Stimulated activated CD8-positive, alpha-beta memory T cell treated with anti-CD3 and anti-CD28 coated beads, Interleukin-15, amount 100 ng/mL, for 1 hour (primary cell): ENCODE data around the gene ARL4C.

Experiments used
- DNase-seq: peaks from one replicate; pipeline ENCODE4 v3.0.0-alpha.2; 2020; ENCODE audit warnings: low read depth

Gene ARL4C

GRCh38 chr2:234500394-234501006, 3.6 kb upstream of the ARL4C start:
- peak; percentile 50 for DNase-seq

- no peak for DNase-seq
Measured at GRCh38 chr2:234497594-234498235, 834 bp upstream of the ARL4C start.

GRCh38 chr2:234496055-234496834, 636 bp downstream of the ARL4C start:
- no peak for DNase-seq

GRCh38 chr2:234495251-234496054, 1.4 kb downstream of the ARL4C start:
- DNase-seq: no peak

GRCh38 chr2:234494361-234495250, 2.3 kb downstream of the ARL4C start:
- DNase-seq: no peak

GRCh38 chr2:234493796-234494195, 3.1 kb downstream of the ARL4C start:
- no peak for DNase-seq

- DNase-seq: no peak
Measured at GRCh38 chr2:234492717-234493485, 4.0 kb downstream of the ARL4C start.

GRCh38 chr2:234491897-234492296, 5.0 kb downstream of the ARL4C start:
- DNase-seq: no peak

- DNase-seq: no peak
Measured at GRCh38 chr2:234491281-234491680, 5.6 kb downstream of the ARL4C start.

GRCh38 chr2:234490271-234491091, 6.4 kb downstream of the ARL4C start:
- no peak for DNase-seq

GRCh38 chr2:234488913-234489451, 7.9 kb downstream of the ARL4C start:
- DNase-seq: no peak

GRCh38 chr2:234488486-234488885, 8.4 kb downstream of the ARL4C start:
- DNase-seq: no peak

GRCh38 chr2:234487356-234487755, 9.5 kb downstream of the ARL4C start:
- DNase-seq: no peak

- DNase-seq: peak; percentile 63
Measured at GRCh38 chr2:234483568-234484251, 13.2 kb downstream of the ARL4C start.

GRCh38 chr2:234481301-234481700, 15.6 kb downstream of the ARL4C start:
- DNase-seq: no peak

GRCh38 chr2:234480337-234480736, 16.5 kb downstream of the ARL4C start:
- no peak for DNase-seq

- DNase-seq: no peak
Measured at GRCh38 chr2:234479465-234479864, 17.4 kb downstream of the ARL4C start.

- no peak for DNase-seq
Measured at GRCh38 chr2:234478121-234478858, 18.6 kb downstream of the ARL4C start.
